ENCODE results near the gene BICRA. TPM values are rescaled to one million over a fixed set of nuclear protein-coding genes. Genes with fewer than 3 reads are reported as not detected.

BICRA gene
- total and polyA plus RNA-seq, 2 donors (not counting 1 experiment from before 2014, with no cell fraction given), result 14.1 to 34.7 TPM

DNA sequence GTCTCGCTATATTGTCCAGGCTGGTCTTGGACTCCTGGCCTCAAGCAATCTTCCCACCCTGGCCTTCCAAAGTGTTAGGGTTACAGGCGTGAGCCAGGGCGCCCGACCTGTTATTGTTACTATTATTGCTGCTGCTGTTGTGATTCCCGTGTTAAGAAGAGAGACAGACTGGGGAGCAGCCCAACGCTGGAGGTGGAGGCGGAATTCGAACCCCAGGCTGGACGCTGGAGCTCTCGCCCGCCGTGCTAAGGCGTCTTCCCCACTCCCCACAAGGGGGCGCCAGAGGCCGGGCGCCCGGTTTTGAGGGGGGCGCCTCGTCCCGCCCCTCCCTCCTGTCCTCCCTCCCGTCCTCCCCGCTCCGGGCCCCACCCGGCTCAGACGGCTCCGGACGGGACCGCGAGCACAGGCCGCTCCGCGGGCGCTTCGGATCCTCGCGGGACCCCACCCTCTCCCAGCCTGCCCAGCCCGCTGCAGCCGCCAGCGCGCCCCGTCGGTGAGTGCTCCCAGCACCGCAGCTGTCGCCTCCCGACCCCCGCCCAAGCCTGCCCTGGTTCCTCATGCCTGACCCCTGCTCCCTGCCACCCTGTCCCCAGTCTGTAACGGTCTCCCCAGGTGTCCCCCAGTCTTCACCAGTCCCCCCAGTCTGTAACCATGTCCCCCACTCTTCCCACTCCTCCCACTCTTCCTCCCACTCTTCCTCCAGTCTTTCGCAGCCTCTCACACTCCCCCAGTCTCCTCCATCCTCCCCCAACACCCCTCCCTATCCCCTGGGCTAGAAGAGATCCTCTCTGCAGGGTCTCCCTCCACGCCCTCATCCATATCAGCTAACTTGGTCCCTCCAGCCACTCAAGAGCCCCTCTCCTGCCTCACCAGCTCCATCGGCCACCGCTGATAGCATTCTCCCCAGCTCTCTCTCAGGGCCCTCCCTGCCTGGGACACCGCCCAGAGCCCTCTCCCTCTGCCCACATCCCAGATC is 104.4 kb downstream of the BICRA start, which contains the start of gene EHD2:
TSS of gene EHD2 (plus strand) at position 377 of the 976 bp plus-strand sequence. CDS start 3,191 bp downstream, outside the sequence.
- CTCF ChIA-PET, result interaction anchor here (0.9 to 9.3 kb wide), 8 partner anchors 14 to 277 kb away, joined by 3 to 175 read pairs (median 4); partner anchors contain the start of gene NOP53
- peaks cover 0 to 26% (median 8%) of the 10 kb centered on the region in 4 experiments for H3K27me3 ChIP-seq (replicated peaks in 1 of 4; ENCODE audit: control extremely low read depth in 1 of 4, control insufficient read depth in 3 of 4, insufficient read depth in 4 of 4, low read length in 3 of 4)
- TF ChIP-seq, protein P1, sequence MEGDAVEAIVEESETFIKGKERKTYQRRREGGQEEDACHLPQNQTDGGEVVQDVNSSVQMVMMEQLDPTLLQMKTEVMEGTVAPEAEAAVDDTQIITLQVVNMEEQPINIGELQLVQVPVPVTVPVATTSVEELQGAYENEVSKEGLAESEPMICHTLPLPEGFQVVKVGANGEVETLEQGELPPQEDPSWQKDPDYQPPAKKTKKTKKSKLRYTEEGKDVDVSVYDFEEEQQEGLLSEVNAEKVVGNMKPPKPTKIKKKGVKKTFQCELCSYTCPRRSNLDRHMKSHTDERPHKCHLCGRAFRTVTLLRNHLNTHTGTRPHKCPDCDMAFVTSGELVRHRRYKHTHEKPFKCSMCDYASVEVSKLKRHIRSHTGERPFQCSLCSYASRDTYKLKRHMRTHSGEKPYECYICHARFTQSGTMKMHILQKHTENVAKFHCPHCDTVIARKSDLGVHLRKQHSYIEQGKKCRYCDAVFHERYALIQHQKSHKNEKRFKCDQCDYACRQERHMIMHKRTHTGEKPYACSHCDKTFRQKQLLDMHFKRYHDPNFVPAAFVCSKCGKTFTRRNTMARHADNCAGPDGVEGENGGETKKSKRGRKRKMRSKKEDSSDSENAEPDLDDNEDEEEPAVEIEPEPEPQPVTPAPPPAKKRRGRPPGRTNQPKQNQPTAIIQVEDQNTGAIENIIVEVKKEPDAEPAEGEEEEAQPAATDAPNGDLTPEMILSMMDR (IDR thresholded peaks at IDR 0.05), result peak; percentile 72
- TF ChIP-seq EZH2 (IDR thresholded peaks at IDR 0.05; ENCODE audit: borderline replicate concordance, insufficient read depth, low read depth, low read length, poor library complexity, severe bottlenecking), result no peak
- ATAC-seq (ENCODE audit: low read depth) (peak; percentile 28), DNase-seq (peak; percentile 39)
- no peak within 1 kb of the TSS for H3K4me3 Mint-ChIP-seq
- H3K4me1 ChIP-seq (ENCODE audit: control insufficient read depth in 2 of 2, insufficient read depth in 2 of 2, low read length in 2 of 2), result peaks cover 4 to 6% of the 10 kb centered on the region in 2 donors
- H3K79me2 ChIP-seq (ENCODE audit: control insufficient read depth, insufficient read depth, low read length), result no peaks in the 10 kb centered on the region
- 9% methylated on average over 48 of the region's 52 CpGs for WGBS (ENCODE audit: insufficient coverage)
- no peaks in the 10 kb centered on the region for H3K36me3 ChIP-seq (replicated peaks in 1 of 2; ENCODE audit: control extremely low read depth in 1 of 2, control insufficient read depth in 1 of 2, extremely low read depth in 1 of 2, insufficient read depth in 2 of 2, low read length in 1 of 2)
- POLR2A ChIA-PET, result no interaction called here
- H3K4me2 ChIP-seq (replicated peaks; ENCODE audit: low read depth, low read length, poor library complexity, severe bottlenecking), result peak within 1 kb of the TSS; percentile 33
- H3K27me3 Mint-ChIP-seq, result peaks cover 44% of the 10 kb centered on the region
- no peaks in the 10 kb centered on the region for H3K4me1 Mint-ChIP-seq
- H3K27ac Mint-ChIP-seq, result no peak within 1 kb of the TSS
- intact Hi-C loops (cut with micrococcal nuclease), result no loop called here
- peaks cover 0 to 29% (median 5%) of the 10 kb centered on the region in 3 donors for H3K9me3 ChIP-seq (ENCODE audit: control extremely low read depth in 1 of 3, control insufficient read depth in 2 of 3, insufficient read depth in 1 of 3, low read length in 2 of 3)
- H3K4me3 ChIP-seq (ENCODE audit: control extremely low read depth in 1 of 5, extremely low read depth in 1 of 5, insufficient read depth in 1 of 5, low read depth in 2 of 5, low read length in 4 of 5), result no peak within 1 kb of the TSS
- no peak within 1 kb of the TSS for H2AFZ ChIP-seq (ENCODE audit: insufficient read depth, low read depth, low read length, poor library complexity, severe bottlenecking)
- no peaks in the 10 kb centered on the region for H4K20me1 ChIP-seq (ENCODE audit: control insufficient read depth, insufficient read depth, low read length, poor library complexity, severe bottlenecking)
- no peaks in the 10 kb centered on the region for H3K9me3 Mint-ChIP-seq (ENCODE audit: insufficient read depth)
- no peak within 1 kb of the TSS for H3K27ac ChIP-seq (ENCODE audit: low read length in 2 of 2)
- no peak within 1 kb of the TSS for H3K9ac ChIP-seq (ENCODE audit: low read length)

DNA sequence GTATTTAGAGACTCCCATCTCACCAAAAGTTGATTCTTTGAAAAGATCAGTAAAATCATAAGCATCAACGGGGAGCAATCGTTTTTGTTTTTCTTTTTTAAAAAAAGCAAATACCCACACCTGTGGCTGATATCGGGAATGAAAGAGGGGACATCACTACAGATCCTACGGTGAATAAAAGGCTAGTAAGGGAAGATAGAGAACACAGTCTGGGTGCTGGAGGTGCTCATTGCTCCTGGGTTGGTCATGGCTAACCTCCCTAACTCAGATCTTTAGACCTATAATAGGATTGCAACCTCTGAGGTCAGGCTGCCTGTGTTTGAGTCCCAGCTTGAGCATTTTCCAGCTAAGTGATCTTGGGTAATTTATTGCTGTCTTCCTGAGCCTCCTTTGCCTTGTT is 105.4 kb downstream of the BICRA start:
- Mint-ChIP-seq H3K9me3 (ENCODE audit: insufficient read depth) (no peaks in the 10 kb centered on the region), H3K27me3 (peaks cover 44% of the 10 kb centered on the region), H3K4me3 (no peak overlapping the region), H3K27ac (no peak overlapping the region), H3K4me1 (no peaks in the 10 kb centered on the region)
- intact Hi-C loops (cut with micrococcal nuclease), result no loop called here
- Histone ChIP-seq H3K27me3 (replicated peaks in 1 of 4; ENCODE audit: control extremely low read depth in 1 of 4, control insufficient read depth in 3 of 4, insufficient read depth in 4 of 4, low read length in 3 of 4) (peaks cover 0 to 26% (median 8%) of the 10 kb centered on the region in 4 experiments), H3K27ac (ENCODE audit: low read length in 2 of 2) (no peak overlapping the region), H3K36me3 (replicated peaks in 1 of 2; ENCODE audit: control extremely low read depth in 1 of 2, control insufficient read depth in 1 of 2, extremely low read depth in 1 of 2, insufficient read depth in 2 of 2, low read length in 1 of 2) (no peaks in the 10 kb centered on the region), H3K4me3 (ENCODE audit: control extremely low read depth in 1 of 5, extremely low read depth in 1 of 5, insufficient read depth in 1 of 5, low read depth in 2 of 5, low read length in 4 of 5) (no peak overlapping the region), H3K4me1 (ENCODE audit: control insufficient read depth in 2 of 2, insufficient read depth in 2 of 2, low read length in 2 of 2) (peaks cover 4 to 6% of the 10 kb centered on the region in 2 donors), H3K9me3 (ENCODE audit: control extremely low read depth in 1 of 3, control insufficient read depth in 2 of 3, insufficient read depth in 1 of 3, low read length in 2 of 3) (peaks cover 0 to 29% (median 5%) of the 10 kb centered on the region in 3 donors), H3K79me2 (ENCODE audit: control insufficient read depth, insufficient read depth, low read length) (no peaks in the 10 kb centered on the region), H4K20me1 (ENCODE audit: control insufficient read depth, insufficient read depth, low read length, poor library complexity, severe bottlenecking) (no peaks in the 10 kb centered on the region), H2AFZ (ENCODE audit: insufficient read depth, low read depth, low read length, poor library complexity, severe bottlenecking) (no peak overlapping the region), H3K9ac (ENCODE audit: low read length) (no peak overlapping the region), H3K4me2 (replicated peaks; ENCODE audit: low read depth, low read length, poor library complexity, severe bottlenecking) (no peak overlapping the region)
- 90% methylated on average over 2 of the region's 4 CpGs for WGBS (ENCODE audit: insufficient coverage)
- TF ChIP-seq, protein P1 (IDR thresholded peaks at IDR 0.05), result no peak
- no peak for TF ChIP-seq EZH2 (IDR thresholded peaks at IDR 0.05; ENCODE audit: borderline replicate concordance, insufficient read depth, low read depth, low read length, poor library complexity, severe bottlenecking)
- ATAC-seq (ENCODE audit: low read depth) (no peak), DNase-seq (no peak)
- POLR2A ChIA-PET, result no interaction called here
- CTCF ChIA-PET, result no interaction called here
